ENCODE results near the gene LCLAT1.

The LCLAT1 gene

GRCh38 chr2:30662268-30663131 lies 215.5 kb downstream of the LCLAT1 start:
- in situ Hi-C loops (cut with HindIII; ENCODE audit: low sequenced_read_pairs), result no loop called here

GRCh38 chr2:30663321-30663720 lies 216.3 kb downstream of the LCLAT1 start:
- in situ Hi-C loops (cut with HindIII; ENCODE audit: low sequenced_read_pairs), result no loop called here

GRCh38 chr2:30663806-30664205 lies 216.8 kb downstream of the LCLAT1 start:
- in situ Hi-C loops (cut with HindIII; ENCODE audit: low sequenced_read_pairs), result no loop called here

GRCh38 chr2:30664761-30665358 lies 217.8 kb downstream of the LCLAT1 start:
- in situ Hi-C loops (cut with HindIII; ENCODE audit: low sequenced_read_pairs), result no loop called here

GRCh38 chr2:30665761-30666265 lies 218.8 kb downstream of the LCLAT1 start:
- in situ Hi-C loops (cut with HindIII; ENCODE audit: low sequenced_read_pairs), result no loop called here

- in situ Hi-C loops (cut with HindIII; ENCODE audit: low sequenced_read_pairs), result no loop called here
Observed at GRCh38 chr2:30666266-30666874, 219.3 kb downstream of the LCLAT1 start.

- in situ Hi-C loops (cut with HindIII; ENCODE audit: low sequenced_read_pairs), result no loop called here
Observed at GRCh38 chr2:30670453-30670852, 223.4 kb downstream of the LCLAT1 start.

GRCh38 chr2:30673127-30673526 lies 226.1 kb downstream of the LCLAT1 start:
- in situ Hi-C loops (cut with HindIII; ENCODE audit: low sequenced_read_pairs), result no loop called here

- in situ Hi-C loops (cut with HindIII; ENCODE audit: low sequenced_read_pairs), result no loop called here
Observed at GRCh38 chr2:30675758-30676157, 228.7 kb downstream of the LCLAT1 start.

- in situ Hi-C loops (cut with HindIII; ENCODE audit: low sequenced_read_pairs), result no loop called here
Observed at GRCh38 chr2:30677231-30677630, 230.2 kb downstream of the LCLAT1 start.

GRCh38 chr2:30677861-30678385 lies 230.9 kb downstream of the LCLAT1 start:
- in situ Hi-C loops (cut with HindIII; ENCODE audit: low sequenced_read_pairs), result no loop called here

GRCh38 chr2:30678410-30679137 lies 231.5 kb downstream of the LCLAT1 start:
- in situ Hi-C loops (cut with HindIII; ENCODE audit: low sequenced_read_pairs), result no loop called here

- in situ Hi-C loops (cut with HindIII; ENCODE audit: low sequenced_read_pairs), result no loop called here
Observed at GRCh38 chr2:30679426-30680088, 232.5 kb downstream of the LCLAT1 start.

- in situ Hi-C loops (cut with HindIII; ENCODE audit: low sequenced_read_pairs), result no loop called here
Observed at GRCh38 chr2:30680121-30680520, 233.1 kb downstream of the LCLAT1 start.

GRCh38 chr2:30681022-30681421 lies 234.0 kb downstream of the LCLAT1 start:
- in situ Hi-C loops (cut with HindIII; ENCODE audit: low sequenced_read_pairs), result no loop called here

GRCh38 chr2:30683236-30683956 lies 236.3 kb downstream of the LCLAT1 start:
- in situ Hi-C loops (cut with HindIII; ENCODE audit: low sequenced_read_pairs), result no loop called here

- in situ Hi-C loops (cut with HindIII; ENCODE audit: low sequenced_read_pairs), result no loop called here
Observed at GRCh38 chr2:30684026-30684425, 237.0 kb downstream of the LCLAT1 start.

- in situ Hi-C loops (cut with HindIII; ENCODE audit: low sequenced_read_pairs), result no loop called here
Observed at GRCh38 chr2:30684516-30684915, 237.5 kb downstream of the LCLAT1 start.

- in situ Hi-C loops (cut with HindIII; ENCODE audit: low sequenced_read_pairs), result no loop called here
Observed at GRCh38 chr2:30684996-30685395, 237.9 kb downstream of the LCLAT1 start.

GRCh38 chr2:30686000-30686399 lies 239.0 kb downstream of the LCLAT1 start:
- in situ Hi-C loops (cut with HindIII; ENCODE audit: low sequenced_read_pairs), result no loop called here
